ENCODE measurements around the gene ADGRB3.
"Not testable (repeated sequence)": the region's sequence is repeated elsewhere in the genome, so short reads cannot be mapped to it uniquely, and the experiment has no call there.

The ADGRB3 gene

DNA sequence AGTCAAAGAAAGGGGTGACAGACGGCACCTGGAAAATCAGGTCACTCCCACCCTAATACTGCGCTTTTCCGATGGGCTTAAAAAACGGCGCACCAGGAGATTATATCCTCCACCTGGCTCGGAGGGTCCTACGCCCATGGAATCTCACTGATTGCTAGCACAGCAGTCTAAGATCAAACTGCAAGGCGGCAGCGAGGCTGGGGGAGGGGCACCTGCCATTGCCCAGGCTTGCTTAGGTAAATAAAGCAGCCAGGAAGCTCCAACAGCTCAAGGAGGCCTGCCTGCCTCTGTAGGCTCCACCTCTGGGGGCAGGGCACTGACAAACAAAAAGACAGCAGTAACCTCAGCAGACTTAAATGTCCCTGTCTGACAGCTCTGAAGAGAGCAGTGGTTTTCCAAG is 277.7 kb downstream of the ADGRB3 start:
- DNase-seq (ENCODE audit: low read depth in 2 of 2, low spot score in 1 of 2): not testable (repeated sequence)

DNA sequence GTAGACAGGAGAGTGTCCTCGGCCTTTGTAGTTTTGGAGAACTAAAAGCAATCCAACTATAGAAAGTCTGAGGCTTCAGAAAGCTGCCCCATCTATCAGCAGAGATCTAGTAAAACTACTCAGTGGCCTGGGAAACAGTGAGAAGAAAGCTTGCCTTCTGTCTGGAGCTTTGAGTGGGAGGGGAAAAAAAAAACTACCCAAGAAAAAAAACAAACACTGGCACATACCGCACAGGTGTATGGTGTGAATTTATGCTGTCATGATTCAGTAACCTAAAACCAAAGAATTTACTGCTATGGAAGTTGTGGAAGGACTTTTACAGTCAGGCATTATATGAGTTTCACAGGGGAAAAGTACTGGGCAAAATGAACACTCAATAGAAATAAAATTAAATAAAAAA is 280.5 kb downstream of the ADGRB3 start:
- DNase-seq (ENCODE audit: low read depth in 2 of 2, low spot score in 1 of 2): no peak

DNA sequence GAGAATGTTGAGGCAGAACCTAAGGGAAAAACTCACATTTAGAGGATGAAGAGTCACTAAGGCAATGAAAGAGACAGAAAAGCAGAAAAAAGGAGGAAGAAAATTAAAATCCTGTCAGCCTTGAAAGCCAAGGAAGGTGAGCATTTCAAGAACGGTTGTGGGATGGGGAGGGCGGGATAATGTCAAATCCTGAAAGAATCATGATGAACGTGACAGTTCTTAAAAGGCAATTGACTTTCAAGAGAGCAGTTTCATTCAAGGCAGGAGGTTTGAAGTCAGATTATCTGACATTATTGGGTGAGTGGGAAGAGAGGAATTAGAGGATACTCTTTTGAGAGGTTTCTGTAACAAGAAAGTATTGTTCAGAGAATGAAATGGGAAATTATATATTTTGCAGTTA is 284.5 kb downstream of the ADGRB3 start:
- DNase-seq (ENCODE audit: low read depth in 2 of 2, low spot score in 1 of 2): no peak

DNA sequence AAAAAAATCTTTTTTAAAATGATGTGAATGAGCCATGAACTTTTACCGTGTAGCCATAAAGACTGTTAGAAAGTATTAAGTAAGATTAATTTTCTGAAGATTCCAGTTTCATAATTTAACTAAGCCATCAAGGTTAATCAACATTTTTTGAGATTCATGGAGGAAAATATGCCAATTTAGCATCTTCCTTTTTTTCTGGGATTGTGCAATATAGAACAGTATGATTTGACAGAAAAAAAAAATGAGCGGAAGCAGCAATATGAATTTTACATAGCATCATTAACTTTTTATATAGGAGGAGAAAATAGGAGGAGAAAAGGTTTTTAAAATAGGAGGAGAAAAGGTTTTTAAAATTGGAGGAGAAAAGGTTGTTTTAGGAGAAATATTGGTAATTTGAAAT is 306.3 kb downstream of the ADGRB3 start:
- no peak for DNase-seq (ENCODE audit: low read depth in 2 of 2, low spot score in 1 of 2)

DNA sequence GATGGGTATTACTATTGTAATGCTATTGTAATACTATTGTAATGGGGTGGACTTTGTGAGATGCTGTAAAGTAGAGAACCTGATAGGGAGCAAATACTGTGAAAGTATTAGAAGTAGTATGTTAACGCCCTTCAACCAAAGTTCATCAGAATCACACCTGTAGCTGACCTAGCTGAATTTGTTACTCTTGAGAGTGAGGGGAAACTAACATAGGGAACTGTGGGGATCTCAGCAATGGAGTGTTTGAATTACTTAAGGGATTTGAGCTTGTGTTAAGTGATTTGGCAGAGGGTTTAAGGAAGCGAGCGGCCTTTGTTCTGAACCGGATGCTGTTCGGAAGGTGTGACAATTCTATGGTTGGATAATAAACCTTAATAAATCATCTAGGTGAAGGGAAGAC is 312.6 kb downstream of the ADGRB3 start:
- no peak for DNase-seq (ENCODE audit: low read depth in 2 of 2, low spot score in 1 of 2)

DNA sequence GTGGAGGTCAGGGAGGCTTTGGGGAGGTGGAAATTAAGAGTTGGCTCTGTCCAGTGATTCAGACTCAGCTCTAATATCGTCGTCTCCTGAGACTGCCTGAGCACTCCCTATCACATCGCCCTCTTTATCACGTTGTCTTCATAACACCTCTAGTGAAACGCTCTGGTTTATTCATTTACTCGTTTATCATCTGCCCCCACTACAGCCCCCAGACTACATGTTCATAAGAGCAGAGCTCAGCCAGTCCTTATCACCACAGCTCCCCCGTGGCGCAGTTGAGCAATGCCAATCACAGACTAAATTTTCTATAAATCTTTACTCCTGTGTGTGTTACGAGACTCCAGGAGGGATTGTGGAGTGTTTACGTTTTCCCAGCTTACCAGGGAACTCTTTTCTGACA is 316.2 kb downstream of the ADGRB3 start:
- DNase-seq (ENCODE audit: low read depth in 2 of 2, low spot score in 1 of 2): no peak

DNA sequence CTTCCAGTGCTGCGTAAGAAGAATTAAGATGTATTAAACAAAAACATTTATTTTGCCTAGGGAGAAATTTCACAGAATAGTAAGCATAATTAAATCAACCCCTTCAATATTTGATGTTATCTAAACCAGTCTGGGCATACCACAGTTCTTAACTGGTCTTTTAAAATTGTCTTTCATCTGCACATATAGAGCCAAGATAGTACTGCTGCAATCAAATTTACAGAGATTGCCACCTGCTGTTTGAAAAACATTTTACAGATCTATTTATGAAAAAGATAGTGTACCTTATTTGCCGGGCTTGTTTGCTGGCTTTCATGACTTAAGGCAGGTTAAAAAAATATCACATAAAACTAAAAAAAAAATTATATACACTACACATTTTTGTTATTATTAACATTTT is 323.2 kb downstream of the ADGRB3 start:
- DNase-seq (ENCODE audit: low read depth in 2 of 2, low spot score in 1 of 2): no peak

DNA sequence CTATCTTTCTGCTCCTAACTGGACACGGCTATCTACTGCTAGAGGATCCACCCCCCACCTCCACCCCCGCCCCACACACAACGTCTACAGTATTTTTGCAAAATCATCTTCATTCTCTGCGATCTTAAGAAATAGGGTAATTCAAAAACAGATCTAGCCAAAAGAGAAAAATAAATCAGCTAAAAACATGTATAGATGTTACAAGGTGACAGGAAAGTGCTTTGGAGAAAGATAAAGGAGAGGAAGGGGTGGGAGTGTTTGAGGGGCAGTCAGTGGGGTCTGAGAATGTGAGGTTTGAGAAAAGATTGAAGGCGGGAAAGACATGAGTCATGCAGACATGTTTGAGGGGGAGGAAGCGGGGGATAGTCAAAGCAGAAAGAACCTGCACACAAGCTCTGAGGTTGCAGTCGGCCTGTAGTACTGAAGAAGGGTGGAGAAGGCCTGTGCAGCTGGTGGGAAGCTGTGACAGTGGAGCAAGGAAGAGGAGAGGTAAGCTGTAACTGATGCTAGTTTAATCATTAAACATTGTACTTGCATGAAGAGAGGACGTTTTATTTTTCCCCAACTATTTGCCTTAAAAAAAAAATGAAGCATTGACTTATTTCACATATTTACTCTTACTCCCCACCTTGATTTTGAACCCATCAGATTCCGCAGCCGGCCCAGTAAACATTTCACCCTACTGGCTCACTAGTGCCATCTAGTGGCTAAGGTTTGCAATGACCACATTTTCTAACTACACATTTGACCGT is 332.6 kb downstream of the ADGRB3 start:
- peak in 1 of 2 donors; percentile 0 for DNase-seq (ENCODE audit: low read depth in 2 of 2, low spot score in 1 of 2)

DNA sequence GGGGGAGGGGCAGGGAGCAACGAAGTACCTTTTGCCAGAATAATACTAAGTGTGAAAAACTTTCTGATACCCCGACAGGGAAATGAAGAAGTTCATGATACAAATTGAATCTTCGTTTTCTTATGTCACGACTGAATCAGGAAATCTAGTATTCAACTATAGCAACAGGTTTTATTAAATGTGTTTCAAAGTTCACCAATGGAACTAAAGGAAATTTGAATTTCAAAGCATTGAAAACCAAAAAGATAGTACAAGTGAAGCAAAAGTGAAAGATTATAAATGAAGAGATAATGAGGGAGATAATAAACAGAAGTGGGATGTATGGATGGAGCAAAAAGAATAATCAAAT is 333.2 kb downstream of the ADGRB3 start:
- no peak for DNase-seq (ENCODE audit: low read depth in 2 of 2, low spot score in 1 of 2)

DNA sequence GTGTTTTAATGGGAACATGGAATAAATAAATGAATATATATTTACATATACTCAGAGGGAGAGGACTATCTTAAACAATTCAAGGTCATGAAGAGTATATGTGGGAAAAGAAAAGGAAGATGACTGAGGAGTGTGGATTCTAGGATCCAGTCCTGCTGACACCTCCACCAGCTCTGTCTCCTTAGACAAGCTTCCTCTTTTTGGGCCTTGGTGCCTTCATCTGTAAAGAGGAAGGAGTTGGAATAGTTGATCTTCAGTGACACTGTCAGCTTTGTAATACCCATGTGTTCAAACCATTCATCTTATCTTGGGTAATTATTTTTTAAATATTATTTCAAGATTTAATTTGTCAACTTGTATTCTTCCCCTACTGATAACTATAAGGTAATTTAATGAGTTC is 338.0 kb downstream of the ADGRB3 start:
- no peak for DNase-seq (ENCODE audit: low read depth in 2 of 2, low spot score in 1 of 2)

DNA sequence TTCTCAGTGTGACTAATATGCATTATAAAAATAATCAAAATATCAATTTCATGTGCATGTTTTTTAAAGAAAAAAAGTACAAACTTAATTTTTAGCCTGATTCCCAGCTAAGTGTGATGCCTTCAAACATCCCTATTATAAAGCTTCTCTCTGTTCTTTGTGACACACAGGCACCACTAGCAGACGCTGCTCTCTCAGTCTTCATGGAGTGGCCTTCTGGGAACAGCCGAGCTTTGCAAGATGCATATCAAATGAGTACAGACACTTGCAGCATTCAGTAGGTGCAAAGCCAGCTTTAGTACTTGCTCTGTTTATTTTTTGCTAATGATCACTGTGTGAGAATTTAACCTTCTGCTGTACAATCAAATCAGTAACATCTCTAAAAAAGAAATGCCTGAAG is 340.0 kb downstream of the ADGRB3 start:
- DNase-seq (ENCODE audit: low read depth in 2 of 2, low spot score in 1 of 2): no peak

DNA sequence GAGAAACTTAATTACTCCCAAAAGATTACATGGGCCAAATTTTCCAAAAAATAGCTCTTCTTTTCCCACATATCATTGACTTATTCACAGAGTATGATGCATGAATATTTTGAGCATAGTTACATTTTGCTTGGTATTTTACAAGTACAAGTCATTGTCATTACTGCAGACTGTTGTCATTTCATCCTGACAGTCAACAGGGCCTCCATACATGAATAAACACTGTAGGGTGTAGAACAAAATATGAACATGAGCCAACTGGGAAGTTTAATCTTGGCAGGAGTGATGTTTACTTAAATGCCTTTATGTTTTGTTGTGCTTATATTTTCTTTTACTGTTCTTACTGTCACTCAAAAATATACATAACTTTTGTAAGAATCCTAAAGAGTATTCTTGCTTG is 340.7 kb downstream of the ADGRB3 start:
- DNase-seq (ENCODE audit: low read depth in 2 of 2, low spot score in 1 of 2): no peak

DNA sequence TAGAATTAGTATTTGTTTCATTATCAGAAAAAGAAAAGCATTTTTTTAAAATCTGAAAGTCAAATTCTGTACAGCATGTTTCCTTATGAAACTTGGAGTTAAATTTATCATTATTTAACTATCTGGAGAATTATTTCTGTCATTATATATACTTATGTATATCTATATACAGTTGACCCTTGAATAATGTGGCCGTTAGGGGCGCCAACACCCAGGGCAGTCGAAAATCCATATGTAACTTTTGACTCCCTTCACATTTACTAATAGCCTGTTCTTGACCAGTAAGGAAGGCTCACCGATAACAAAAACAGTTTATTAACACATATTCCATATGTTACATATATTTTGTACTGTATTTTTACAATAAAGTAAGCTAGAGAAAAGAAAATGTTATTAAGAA is 341.2 kb downstream of the ADGRB3 start:
- DNase-seq (ENCODE audit: low read depth in 2 of 2, low spot score in 1 of 2): no peak

DNA sequence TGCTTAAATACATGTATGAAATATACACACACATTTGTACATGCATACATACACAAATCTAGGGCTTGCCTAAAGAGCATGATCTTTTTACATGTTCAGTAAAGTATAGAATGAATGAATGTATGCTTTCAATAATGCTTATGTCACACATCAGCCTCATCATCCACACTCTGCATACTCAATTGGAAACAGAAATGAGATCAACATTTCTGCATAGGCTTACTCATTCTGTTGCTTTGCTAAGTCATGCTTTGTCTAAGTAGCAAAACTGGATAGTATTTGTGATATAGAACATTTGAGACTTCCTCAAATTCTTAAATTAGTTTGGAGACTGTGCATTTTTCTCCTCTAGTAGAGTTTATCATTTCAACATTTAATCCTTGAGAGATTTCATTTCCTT is 343.3 kb downstream of the ADGRB3 start:
- no peak for DNase-seq (ENCODE audit: low read depth in 2 of 2, low spot score in 1 of 2)

DNA sequence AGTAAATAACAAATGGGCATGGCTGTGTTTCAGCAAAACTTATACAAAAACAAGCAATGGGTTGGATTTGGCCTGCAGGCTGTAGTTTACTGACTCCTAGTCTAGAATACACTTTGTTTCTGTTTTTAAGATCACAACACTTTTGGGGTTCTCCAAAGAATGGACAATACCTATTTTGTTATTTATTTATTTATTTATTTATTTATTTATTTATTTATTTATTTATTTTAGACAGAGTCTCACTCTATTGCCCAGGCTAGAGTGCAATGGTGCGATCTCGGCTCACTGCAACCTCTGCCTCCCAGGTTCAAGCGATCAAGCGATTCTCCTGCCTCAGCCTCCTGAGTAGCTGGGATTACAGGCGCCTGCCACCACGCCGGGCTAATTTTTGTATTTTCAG is 346.6 kb downstream of the ADGRB3 start:
- DNase-seq (ENCODE audit: low read depth in 2 of 2, low spot score in 1 of 2): not testable (repeated sequence)

DNA sequence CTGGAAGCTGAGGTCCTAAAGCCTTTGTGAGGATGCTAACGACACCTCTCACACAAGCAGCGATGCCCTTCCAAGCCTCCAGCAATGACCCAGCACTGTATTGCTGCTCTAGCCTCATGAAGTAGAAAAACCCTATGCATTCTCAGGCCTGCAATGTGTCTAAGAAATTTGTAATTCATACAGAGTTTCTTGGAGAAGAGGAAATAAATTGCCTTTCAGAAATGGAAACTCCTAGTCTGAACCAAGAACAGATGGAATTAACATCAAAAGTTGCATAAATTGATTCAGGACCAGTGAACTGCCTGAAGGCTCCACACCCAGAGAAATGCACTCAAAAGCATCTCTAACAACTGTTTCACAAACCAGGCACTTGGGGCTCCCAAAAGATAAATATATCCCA is 353.6 kb downstream of the ADGRB3 start:
- no peak for DNase-seq (ENCODE audit: low read depth in 2 of 2, low spot score in 1 of 2)

DNA sequence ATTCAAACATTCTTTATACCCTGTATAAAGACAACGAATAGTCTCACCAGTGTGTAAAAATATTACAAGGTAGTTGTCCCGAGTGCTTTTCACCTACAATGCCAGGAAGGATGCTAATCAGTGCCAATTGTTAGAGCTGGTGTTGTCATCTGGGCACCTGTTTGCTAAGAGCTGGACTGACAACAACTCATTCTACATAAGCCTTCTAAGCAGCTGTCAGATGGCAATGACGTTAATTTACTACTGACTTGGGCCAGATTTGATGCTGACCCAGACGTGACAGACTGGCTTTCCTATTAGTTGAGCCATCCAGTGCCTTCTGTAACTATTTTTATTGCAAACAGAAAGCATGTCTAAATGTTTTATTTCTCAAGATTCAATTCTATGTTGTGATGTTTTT is 355.2 kb downstream of the ADGRB3 start:
- no peak for DNase-seq (ENCODE audit: low read depth in 2 of 2, low spot score in 1 of 2)

DNA sequence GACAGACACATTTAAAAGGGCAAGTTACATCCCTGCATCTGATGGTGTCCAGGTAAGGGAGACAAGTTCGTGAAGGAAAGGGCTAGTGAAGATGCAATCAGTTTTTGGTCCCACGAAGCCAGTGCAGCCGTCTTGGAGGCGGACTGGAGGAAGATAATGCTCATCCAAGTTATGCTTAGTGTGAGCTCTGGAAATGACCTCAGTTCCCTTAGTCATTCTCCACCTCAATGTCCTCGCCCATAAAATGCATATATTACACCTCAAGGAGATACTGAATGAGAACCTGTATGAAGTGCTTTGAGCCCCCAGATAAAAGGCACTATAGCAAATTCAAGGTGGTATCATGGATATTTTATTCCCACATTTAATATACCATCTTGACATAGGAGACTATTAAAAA is 358.8 kb downstream of the ADGRB3 start:
- DNase-seq (ENCODE audit: low read depth in 2 of 2, low spot score in 1 of 2): no peak

DNA sequence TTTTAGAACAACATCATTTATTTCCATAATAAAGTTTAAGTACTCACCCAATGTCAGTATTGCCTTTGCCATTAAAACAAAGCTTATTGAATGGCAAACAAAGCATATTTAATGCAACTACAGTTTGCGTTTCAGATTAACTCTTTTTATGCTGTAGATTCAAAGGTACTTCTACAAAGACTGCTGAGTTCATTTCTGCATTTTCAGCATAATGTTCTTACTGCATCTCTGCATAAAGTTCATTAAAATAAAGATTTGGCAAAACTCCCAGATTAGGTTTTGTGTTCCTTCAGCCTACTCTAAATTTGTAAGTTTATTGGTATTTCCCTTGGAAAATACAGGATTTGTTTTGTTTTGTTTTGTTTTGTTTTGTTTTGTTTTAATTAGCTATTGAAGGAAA is 359.4 kb downstream of the ADGRB3 start:
- no peak for DNase-seq (ENCODE audit: low read depth in 2 of 2, low spot score in 1 of 2)

DNA sequence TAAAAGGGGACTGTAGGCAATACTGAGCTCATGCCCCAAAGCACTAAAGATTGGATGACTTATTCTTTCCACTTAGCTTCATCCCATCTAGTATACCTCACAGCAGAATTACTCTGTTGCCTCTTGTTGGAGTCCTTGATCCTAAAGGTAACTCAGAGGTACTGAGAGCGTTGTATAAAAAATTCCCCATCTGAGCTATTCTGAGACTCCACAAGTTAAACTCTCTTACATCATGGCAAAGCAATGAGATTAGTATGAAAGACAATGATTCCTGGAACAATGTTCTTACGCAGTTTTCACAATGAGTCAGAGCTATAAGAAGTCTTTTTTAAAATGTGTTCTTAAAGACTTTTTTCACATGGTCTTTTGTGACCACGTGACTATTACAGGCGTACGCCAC is 370.1 kb downstream of the ADGRB3 start:
- no peak for DNase-seq (ENCODE audit: low read depth in 2 of 2, low spot score in 1 of 2)

DNA sequence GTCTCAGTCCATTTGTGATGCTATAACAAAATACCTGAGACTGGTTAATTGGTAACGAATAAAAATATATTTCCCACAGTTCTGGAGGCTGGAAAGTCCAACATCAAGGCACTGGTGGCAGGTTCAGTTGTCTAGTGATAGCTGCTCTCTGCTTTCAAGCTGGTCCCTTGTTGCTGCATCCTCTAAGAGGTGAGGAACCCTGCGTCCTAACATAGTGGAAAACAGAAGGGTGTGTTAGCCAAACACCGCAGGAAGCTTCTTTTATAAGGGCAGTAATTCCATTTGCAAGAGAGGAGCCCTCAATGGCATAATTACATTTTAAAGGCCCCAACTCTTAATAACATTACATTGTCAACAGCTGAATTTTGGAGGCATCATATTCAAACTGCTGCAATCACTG is 372.7 kb downstream of the ADGRB3 start:
- DNase-seq (ENCODE audit: low read depth in 2 of 2, low spot score in 1 of 2): no peak

DNA sequence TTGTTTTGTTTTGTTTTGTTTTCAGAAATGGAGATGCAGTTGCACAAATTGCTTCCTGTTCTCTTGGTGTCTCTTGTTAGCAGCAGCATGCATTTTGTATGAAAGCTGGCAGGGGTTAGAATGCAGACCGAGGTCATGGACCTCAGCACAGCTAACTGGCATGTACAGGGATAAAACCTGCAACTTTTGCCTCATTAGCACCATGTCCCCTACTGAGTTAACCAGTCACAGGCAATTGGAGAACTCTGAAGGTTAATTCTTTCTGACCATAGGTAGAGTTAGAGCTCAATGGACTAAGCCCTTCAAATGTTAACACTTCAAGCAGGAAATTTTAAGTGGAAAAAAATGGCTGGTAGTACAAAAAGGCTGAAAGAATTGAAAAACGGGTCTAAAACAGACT is 377.1 kb downstream of the ADGRB3 start:
- DNase-seq (ENCODE audit: low read depth in 2 of 2, low spot score in 1 of 2): no peak

DNA sequence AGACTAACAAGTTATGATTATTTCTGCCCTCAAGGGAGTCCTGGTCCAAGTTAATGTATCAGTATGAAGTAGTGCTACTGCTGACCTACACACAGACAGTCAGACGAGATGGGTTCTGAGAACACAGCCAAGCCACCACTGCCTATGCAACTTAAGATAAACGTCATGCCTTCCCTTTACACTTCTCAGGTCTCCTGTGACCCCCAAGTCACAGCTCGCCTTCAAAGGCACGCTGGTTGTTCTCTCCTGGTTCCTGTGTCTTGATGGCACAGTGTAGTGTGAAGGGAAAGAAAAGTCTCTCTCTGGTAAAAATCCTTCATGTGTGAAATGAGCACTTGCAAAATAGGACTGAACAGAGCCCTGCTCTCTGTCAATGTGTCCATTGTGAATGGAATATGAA is 377.8 kb downstream of the ADGRB3 start:
- DNase-seq (ENCODE audit: low read depth in 2 of 2, low spot score in 1 of 2): no peak

DNA sequence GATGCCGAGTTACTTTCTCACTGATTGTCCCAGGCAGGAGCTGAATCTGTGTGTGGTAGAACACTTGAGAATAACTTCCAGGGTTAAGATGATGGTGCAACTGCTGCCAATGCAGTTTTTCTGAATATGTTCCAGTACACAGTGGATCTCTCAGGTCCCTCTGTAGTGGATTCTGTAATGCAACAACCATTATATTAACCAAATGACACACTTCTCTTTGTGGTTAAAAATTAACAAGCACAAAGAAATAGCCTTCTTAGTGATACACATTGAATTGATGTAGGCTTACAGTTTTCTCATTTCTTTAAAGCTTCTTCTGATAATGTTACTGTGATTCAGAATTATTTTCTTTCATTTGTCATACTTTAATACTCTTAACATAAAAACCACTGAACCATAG is 383.8 kb downstream of the ADGRB3 start:
- DNase-seq (ENCODE audit: low read depth in 2 of 2, low spot score in 1 of 2): no peak

Data from stimulated activated CD8-positive, alpha-beta memory T cell treated with anti-CD3 and anti-CD28 coated beads, Interleukin-4, amount 100 ng/mL, for 4 hours (primary cell).